B cell (primary cell): ENCODE results near the gene ST6GAL1. TPM values are rescaled to one million over a fixed set of nuclear protein-coding genes. Genes with fewer than 3 reads are reported as not detected.

Source experiments
- ATAC-seq: fragments of 200-7000 bp; cut with Tn5 transposase; one replicate; pipeline ENCODE4 v1.10.0; 2021; ENCODE audit warnings: low read depth, mild to moderate bottlenecking, moderate number of reproducible peaks, moderate library complexity
- CTCF ChIA-PET: fragments of 350-600 bp; sonication (Branson Sonifier 250); formaldehyde crosslinking; loops from one replicate; lab custom pipeline; 2021; ENCODE audit warnings: antibody characterized with exemption, inconsistent platforms; lab: Charles Lee
- POLR2A ChIA-PET: fragments of 350-600 bp; sonication (Branson Sonifier 250); formaldehyde crosslinking; loops from one replicate; lab custom pipeline; 2021; ENCODE audit warnings: antibody characterized with exemption; lab: Charles Lee
- DNase-seq: peaks from one replicate; pipeline ENCODE4 v3.0.0; 2013
- H2AFZ ChIP-seq: 2 replicates; pipeline ENCODE4 v1.6.1; 2012; ENCODE audit warnings: mild to moderate bottlenecking, low read depth, low read length; ENCODE audit not compliant: insufficient read depth, poor library complexity, severe bottlenecking
- H3K27ac ChIP-seq, 2 donors: 1 replicate in 1 of 2; 2 replicates in 1 of 2; pipeline ENCODE4 v1.5.1; 2012 to 2013; ENCODE audit warnings: low read length in 2 of 2, mild to moderate bottlenecking in 2 of 2, moderate library complexity in 1 of 2
- H3K27me3 ChIP-seq, 4 experiments: fragments of 200-600 bp in 1 of 4; sonication (generic) in 1 of 4; replicated peaks in 1 of 4; 1 replicate in 2 of 4; 2 replicates in 2 of 4; pipeline versions ENCODE4 v1.6.1 to v1.7.0; 2013 to 2016; ENCODE audit warnings: low read length in 3 of 4, mild to moderate bottlenecking in 2 of 4, mixed read lengths in 1 of 4, moderate library complexity in 1 of 4; ENCODE audit not compliant: insufficient read depth in 4 of 4, control insufficient read depth in 3 of 4; ENCODE audit errors: control extremely low read depth in 1 of 4
- H3K36me3 ChIP-seq, 2 experiments: replicated peaks in 1 of 2; 1 replicate in 1 of 2; 2 replicates in 1 of 2; pipeline versions ENCODE4 v1.6.1 to v1.7.1; 2013; ENCODE audit warnings: low read length in 1 of 2; ENCODE audit not compliant: insufficient read depth in 2 of 2, control insufficient read depth in 1 of 2; ENCODE audit errors: control extremely low read depth in 1 of 2, extremely low read depth in 1 of 2
- H3K4me1 ChIP-seq, 2 donors: fragments of 200-600 bp in 1 of 2; sonication (generic) in 1 of 2; 1 replicate in 1 of 2; 2 replicates in 1 of 2; pipeline versions ENCODE4 v1.5.1 to v1.6.1; 2013 to 2017; ENCODE audit warnings: low read length in 2 of 2; ENCODE audit not compliant: control insufficient read depth in 2 of 2, insufficient read depth in 2 of 2
- H3K4me2 ChIP-seq: replicated peaks from 2 replicates; pipeline ENCODE3; 2012; ENCODE audit warnings: mild to moderate bottlenecking, low read depth, low read length; ENCODE audit not compliant: poor library complexity, severe bottlenecking
- H3K4me3 ChIP-seq, 5 experiments: fragments of 200-600 bp in 1 of 5; sonication (generic) in 1 of 5; 1 replicate in 3 of 5; 2 replicates in 2 of 5; pipeline versions ENCODE4 v1.5.1 to v1.7.0; 2011 to 2016; ENCODE audit warnings: low read length in 4 of 5, mild to moderate bottlenecking in 4 of 5, low read depth in 2 of 5, control low read depth in 1 of 5, moderate library complexity in 1 of 5; ENCODE audit not compliant: insufficient read depth in 1 of 5; ENCODE audit errors: control extremely low read depth in 1 of 5, extremely low read depth in 1 of 5
- H3K79me2 ChIP-seq: fragments of 200-600 bp; sonication (generic); one replicate; pipeline ENCODE4 v1.6.0; 2016; ENCODE audit warnings: low read length; ENCODE audit not compliant: control insufficient read depth, insufficient read depth
- H3K9ac ChIP-seq: fragments of 200-600 bp; sonication (generic); 2 replicates; pipeline ENCODE4 v1.6.1; 2017; ENCODE audit warnings: mild to moderate bottlenecking, low read length, moderate library complexity
- H3K9me3 ChIP-seq, 3 donors: one replicate each; pipeline versions ENCODE4 v1.6.1 to v1.7.1; 2013; ENCODE audit warnings: low read length in 2 of 3; ENCODE audit not compliant: control insufficient read depth in 2 of 3, insufficient read depth in 1 of 3; ENCODE audit errors: control extremely low read depth in 1 of 3
- H4K20me1 ChIP-seq: 2 replicates; pipeline ENCODE4 v1.6.0; 2012; ENCODE audit warnings: mild to moderate bottlenecking, low read length; ENCODE audit not compliant: insufficient read depth, control insufficient read depth, poor library complexity, severe bottlenecking
- H3K27ac Mint-ChIP-seq: one replicate; pipeline ENCODE4 v1.8.0; 2021; ENCODE audit warnings: mixed read lengths
- H3K27me3 Mint-ChIP-seq: one replicate; pipeline ENCODE4 v1.8.0; 2021; ENCODE audit warnings: mixed read lengths
- H3K4me1 Mint-ChIP-seq: one replicate; pipeline ENCODE4 v1.8.0; 2021; ENCODE audit warnings: mixed read lengths
- H3K4me3 Mint-ChIP-seq: one replicate; pipeline ENCODE4 v1.8.0; 2021; ENCODE audit warnings: mixed read lengths
- H3K9me3 Mint-ChIP-seq: one replicate; pipeline ENCODE4 v1.8.0; 2022; ENCODE audit warnings: mixed read lengths; ENCODE audit not compliant: insufficient read depth
- CTCF ChIP-seq: fragments of 200-600 bp; IDR thresholded peaks from one replicate; pipeline ENCODE4 v1.8.0; 2022; ENCODE audit warnings: antibody characterized with exemption, mild to moderate bottlenecking
- EZH2 ChIP-seq: IDR thresholded peaks from 2 replicates; pipeline ENCODE4 v1.6.1; 2012; ENCODE audit warnings: borderline replicate concordance, low read depth, mild to moderate bottlenecking, moderate library complexity, low read length; ENCODE audit not compliant: insufficient read depth, poor library complexity, severe bottlenecking
- WGBS: methylation state at CpG from one replicate; pipeline ENCODE4 v1.1.5; 2013; ENCODE audit warnings: missing lambda C conversion rate; ENCODE audit not compliant: insufficient coverage; 5-methylcytosine and 5-hydroxymethylcytosine counted together
- intact Hi-C: fragments of 100-400 bp; cut with micrococcal nuclease; formaldehyde crosslinking; loops from one replicate; pipeline ENCODE4 v1.10.0; 2022
- polyA plus RNA-seq: library from polyadenylated mRNA; depleted of rRNA; stranded (reverse); fragments of >200 nt; gene quantifications from 2 replicates; pipeline ENCODE4 v1.2.3, GENCODE V29; 2012
- total RNA-seq, 2 donors: library from RNA; stranded (reverse); fragments of 120-200 nt in 1 of 2; gene quantifications; 1 replicate in 1 of 2; 2 replicates in 1 of 2; pipeline versions ENCODE4 v1.2.3 to v1.2.4, GENCODE V29; 2013 to 2022

ST6GAL1 gene
- total and polyA plus RNA-seq, 2 donors (not counting 1 experiment from before 2014, with no cell fraction given), result 174 to 563 TPM

- no peaks in the 10 kb centered on the region for H3K9me3 ChIP-seq
- no peak overlapping the region for H3K9ac ChIP-seq
- H4K20me1 ChIP-seq, result peaks cover 11% of the 10 kb centered on the region
- peak overlapping the region; percentile 81 for H3K27ac Mint-ChIP-seq
- intact Hi-C loops, result no loop called here
- H3K27me3 ChIP-seq, result no peaks in the 10 kb centered on the region
- CTCF ChIA-PET, result interaction anchor here (1.6 to 2.6 kb wide), 4 partner anchors 14 to 130 kb away, joined by 3 to 15 read pairs (median 10); no protein-coding TSS in a partner anchor
- H3K4me1 ChIP-seq, result peaks cover 19 to 40% of the 10 kb centered on the region in 2 donors
- DNase-seq (no peak), ATAC-seq (no peak)
- H2AFZ ChIP-seq, result no peak overlapping the region
- H3K36me3 ChIP-seq, result peaks cover 0 to 69% of the 10 kb centered on the region in 2 experiments
- H3K79me2 ChIP-seq, result peaks cover 65% of the 10 kb centered on the region
- POLR2A ChIA-PET, result interaction anchor here (0.6 to 0.7 kb wide), 2 partner anchors 13 to 1419 kb away, joined by 3 to 5 read pairs; no protein-coding TSS in a partner anchor
- H3K4me3 Mint-ChIP-seq, result no peak overlapping the region
- WGBS, result 100% methylated on average over 2 of the region's 3 CpGs
- no peaks in the 10 kb centered on the region for H3K27me3 Mint-ChIP-seq
- no peak overlapping the region for H3K4me2 ChIP-seq
- TF ChIP-seq EZH2, result no peak
- TF ChIP-seq CTCF, result no peak
- H3K9me3 Mint-ChIP-seq, result no peaks in the 10 kb centered on the region
- peaks cover 63% of the 10 kb centered on the region for H3K4me1 Mint-ChIP-seq
- no peak overlapping the region for H3K4me3 ChIP-seq
- peak overlapping the region in 1 of 2 donors; percentile 34 for H3K27ac ChIP-seq
Observed at GRCh38 chr3:186979852-186980251, 49.5 kb downstream of the ST6GAL1 start.

GRCh38 chr3:186980989-186981388 is 50.7 kb downstream of the ST6GAL1 start:
- H4K20me1 ChIP-seq, result peaks cover 11% of the 10 kb centered on the region
- H3K4me2 ChIP-seq, result peak overlapping the region; percentile 4
- Mint-ChIP-seq H3K27ac (peak overlapping the region; percentile 66), H3K4me3 (no peak overlapping the region), H3K9me3 (no peaks in the 10 kb centered on the region), H3K27me3 (no peaks in the 10 kb centered on the region), H3K4me1 (peaks cover 61% of the 10 kb centered on the region)
- no peak for DNase-seq
- WGBS, result 80% methylated on average over 1 of the region's 2 CpGs
- H2AFZ ChIP-seq, result no peak overlapping the region
- ChIA-PET POLR2A (interaction anchor here (0.7 to 1.1 kb wide), 2 partner anchors 22 to 45 kb away, joined by 3 read pairs; no protein-coding TSS in a partner anchor), CTCF (interaction anchor here (0.9 to 2.6 kb wide), 5 partner anchors 15 to 184 kb away, joined by 3 to 15 read pairs (median 9); no protein-coding TSS in a partner anchor)
- intact Hi-C loops, result no loop called here
- no peak overlapping the region for H3K9ac ChIP-seq
- TF ChIP-seq CTCF, result no peak
- no peak for TF ChIP-seq EZH2
- peak; percentile 18 for ATAC-seq
- H3K27ac ChIP-seq, result peak overlapping the region; percentile 33 to 62
- H3K9me3 ChIP-seq, result no peaks in the 10 kb centered on the region
- H3K27me3 ChIP-seq, result no peaks in the 10 kb centered on the region
- H3K4me3 ChIP-seq, result no peak overlapping the region
- H3K79me2 ChIP-seq, result peaks cover 62% of the 10 kb centered on the region
- H3K4me1 ChIP-seq, result peaks cover 29 to 49% of the 10 kb centered on the region in 2 donors
- H3K36me3 ChIP-seq, result peaks cover 0 to 59% of the 10 kb centered on the region in 2 experiments
